ENCODE results near the gene PTGR2.
"Not testable (repeated sequence)": the region's sequence is repeated elsewhere in the genome, so short reads cannot be mapped to it uniquely, and the experiment has no call there.

Gene PTGR2

DNA sequence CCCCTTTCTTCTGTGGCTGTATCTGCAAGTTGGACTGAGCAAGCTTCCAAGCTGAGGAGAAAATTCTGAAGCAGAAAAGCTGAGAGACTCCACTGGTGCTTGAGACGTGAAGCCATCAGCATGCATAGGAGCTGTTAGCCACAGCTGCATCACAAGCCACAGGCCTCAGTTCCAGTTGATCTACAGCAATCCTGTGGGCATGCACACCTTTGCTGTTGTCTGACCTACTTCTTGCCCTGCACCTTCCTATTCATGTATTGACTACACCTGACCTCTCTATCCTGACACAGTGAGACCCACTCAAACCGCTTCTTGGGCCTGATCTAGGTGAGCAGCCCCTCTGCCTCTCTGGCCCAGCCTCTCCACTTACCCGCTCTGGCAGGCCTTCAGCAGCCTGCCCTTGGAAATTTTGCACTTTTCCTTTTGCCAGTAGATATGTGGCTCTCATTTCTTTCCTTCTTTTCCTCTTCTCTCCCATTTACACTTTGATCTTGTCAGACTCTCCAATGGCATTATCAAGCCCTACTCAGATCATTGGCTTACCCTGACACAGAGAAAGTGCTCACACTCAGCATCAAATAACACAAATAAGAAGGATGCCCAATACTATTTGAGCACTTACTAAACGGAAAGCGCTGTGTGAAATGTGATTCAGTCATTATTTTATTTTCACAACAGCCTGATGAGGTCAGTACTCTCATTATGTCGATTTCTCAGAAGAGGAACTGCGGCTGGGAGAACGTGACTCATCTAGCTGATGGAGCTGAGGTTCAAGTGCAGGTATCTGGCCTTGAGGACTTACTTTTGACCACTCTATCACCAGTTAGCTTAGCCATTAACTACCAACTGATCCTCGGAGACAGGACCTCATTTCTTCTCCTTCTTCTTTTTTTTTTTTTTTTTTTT is 21.9 kb upstream of the PTGR2 start:
- peak; percentile 96 for FAIRE-seq

GRCh38 chr14:73833034-73833433 is 18.6 kb upstream of the PTGR2 start:
- FAIRE-seq (peak; percentile 96), DNase-seq (ENCODE audit: low spot score) (peak; percentile 90)

More for the DNA sequence above, 21.9 kb upstream of the PTGR2 start:
- DNase-seq (ENCODE audit: low spot score): peak; percentile 96

- peak; percentile 78 for DNase-seq (ENCODE audit: low spot score)
- no peak for FAIRE-seq
These were observed 17.9 kb upstream of the PTGR2 start for GRCh38 chr14:73833530-73834260.

- DNase-seq (ENCODE audit: low spot score): no peak
- FAIRE-seq: no peak
These were observed 17.4 kb upstream of the PTGR2 start for GRCh38 chr14:73834261-73834625.

DNA sequence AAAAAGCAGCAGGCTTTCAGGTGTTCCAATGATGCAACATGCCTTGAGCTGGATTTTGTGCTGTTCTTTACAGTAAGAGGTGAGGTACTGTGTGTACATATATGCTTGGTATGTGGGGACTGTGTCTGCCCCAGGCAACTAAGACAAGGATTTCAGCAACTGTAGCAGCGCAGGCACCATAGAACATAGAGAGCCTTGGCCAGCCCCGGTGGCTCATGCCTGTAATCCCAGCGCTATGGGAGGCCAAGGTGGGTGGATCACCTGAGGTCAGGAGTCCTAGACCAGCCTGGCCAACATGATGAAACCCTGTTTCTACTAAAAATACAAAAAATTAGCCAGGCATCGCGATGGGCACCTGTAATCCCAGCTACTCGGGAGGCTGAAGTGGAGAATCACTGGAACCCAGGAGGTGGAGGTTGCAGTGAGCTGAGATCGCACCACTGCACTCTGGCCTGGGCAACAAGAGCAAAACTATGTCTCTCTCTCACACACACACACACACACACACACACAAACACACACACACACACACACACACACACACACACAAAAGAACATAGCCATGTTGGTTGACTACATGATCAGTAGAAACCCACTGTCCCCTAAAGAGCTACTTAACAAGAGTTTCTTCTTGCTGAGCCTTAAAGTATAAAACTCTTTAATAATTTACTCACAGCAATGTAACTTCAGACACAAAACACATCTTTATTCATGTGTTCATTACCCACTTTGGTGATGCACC is 13.2 kb upstream of the PTGR2 start:
- not testable (repeated sequence) for DNase-seq (ENCODE audit: low spot score); FAIRE-seq

DNA sequence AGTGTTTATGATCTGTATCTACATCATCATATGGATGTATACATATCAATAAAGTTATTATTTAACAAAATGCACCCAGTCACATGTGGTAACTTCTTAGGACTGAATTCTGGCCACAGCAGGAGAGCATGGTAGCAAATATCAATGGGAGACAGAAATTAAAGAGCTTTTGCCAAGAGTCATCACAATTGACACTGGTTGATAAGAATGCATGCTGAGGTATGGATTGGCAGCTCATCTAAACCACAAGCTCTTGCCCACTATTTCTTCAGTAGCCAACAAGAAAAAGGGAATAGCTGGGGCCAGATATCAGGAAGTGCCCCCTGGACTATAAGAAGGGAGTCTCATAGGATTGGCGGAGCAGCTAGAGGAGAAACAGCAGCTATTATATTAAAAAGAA is 9.4 kb upstream of the PTGR2 start:
- FAIRE-seq: no peak

DNA sequence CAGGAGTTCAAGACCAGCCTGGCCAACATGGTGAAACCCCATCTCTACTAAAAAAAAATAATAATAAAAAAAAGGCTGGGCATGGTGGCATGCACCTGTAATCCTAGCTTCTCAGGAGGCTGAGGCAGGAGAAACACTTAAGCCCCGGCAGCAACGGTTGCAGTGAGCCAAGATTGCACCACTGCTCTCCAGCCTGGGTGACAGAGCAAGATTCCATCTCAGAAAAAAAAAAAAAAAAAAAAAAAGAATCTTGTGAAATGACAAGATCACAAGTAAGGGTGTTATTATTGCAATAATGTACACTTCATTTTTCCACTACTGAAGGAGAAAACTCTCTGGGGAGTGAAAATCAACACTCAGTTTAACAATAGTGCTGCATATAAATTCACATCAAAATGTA is 8.8 kb upstream of the PTGR2 start:
- no peak for FAIRE-seq
- no peak for DNase-seq (ENCODE audit: low spot score)

More for the DNA sequence above, 9.4 kb upstream of the PTGR2 start:
- DNase-seq (ENCODE audit: low spot score): peak; percentile 30

GRCh38 chr14:73843296-73843695 is 8.3 kb upstream of the PTGR2 start:
- DNase-seq (ENCODE audit: low spot score) (no peak), FAIRE-seq (no peak)

DNA sequence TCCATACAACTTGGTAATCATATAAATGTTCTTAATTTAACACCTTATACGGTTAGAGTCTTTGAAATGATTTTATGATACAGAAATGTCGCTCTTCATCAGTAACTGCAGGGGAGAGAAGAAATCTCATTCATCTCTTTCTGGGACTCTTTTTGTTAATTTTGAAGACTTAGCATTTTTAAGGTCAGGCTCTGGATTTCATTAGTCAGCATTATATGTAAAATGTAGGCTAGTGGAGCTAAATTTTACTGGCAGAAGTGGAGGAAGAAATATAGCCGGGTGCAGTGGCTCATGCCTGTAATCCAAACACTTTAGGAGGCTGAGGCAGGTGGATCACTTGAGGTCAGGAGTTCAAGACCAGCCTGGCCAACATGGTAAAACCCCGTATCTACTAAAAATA is 4.7 kb upstream of the PTGR2 start:
- DNase-seq (ENCODE audit: low spot score) (no peak), FAIRE-seq (no peak)

GRCh38 chr14:73851000-73851399 is 631 bp upstream of the PTGR2 start:
- FAIRE-seq (peak; percentile 73), DNase-seq (ENCODE audit: low spot score) (peak; percentile 61)

DNA sequence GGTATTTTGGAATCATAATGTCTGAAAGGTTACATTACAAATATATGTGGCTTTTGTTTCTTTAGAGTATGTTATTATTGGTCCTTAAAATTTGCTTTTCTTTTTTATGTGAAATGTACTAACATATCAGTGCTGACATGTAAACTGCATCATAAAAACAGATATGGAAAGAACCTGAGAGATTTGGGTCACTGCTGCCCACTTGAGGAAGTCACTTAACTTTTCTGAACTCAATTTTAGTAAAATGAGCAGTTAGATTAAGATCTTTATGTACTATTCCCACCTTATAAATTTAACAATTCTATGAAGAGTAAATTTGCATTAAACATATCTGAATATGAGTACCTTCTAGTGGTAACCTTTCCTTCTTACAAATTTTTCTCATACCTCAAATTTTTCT is 7.5 kb downstream of the PTGR2 start:
- no peak for FAIRE-seq
- DNase-seq (ENCODE audit: low spot score): no peak

DNA sequence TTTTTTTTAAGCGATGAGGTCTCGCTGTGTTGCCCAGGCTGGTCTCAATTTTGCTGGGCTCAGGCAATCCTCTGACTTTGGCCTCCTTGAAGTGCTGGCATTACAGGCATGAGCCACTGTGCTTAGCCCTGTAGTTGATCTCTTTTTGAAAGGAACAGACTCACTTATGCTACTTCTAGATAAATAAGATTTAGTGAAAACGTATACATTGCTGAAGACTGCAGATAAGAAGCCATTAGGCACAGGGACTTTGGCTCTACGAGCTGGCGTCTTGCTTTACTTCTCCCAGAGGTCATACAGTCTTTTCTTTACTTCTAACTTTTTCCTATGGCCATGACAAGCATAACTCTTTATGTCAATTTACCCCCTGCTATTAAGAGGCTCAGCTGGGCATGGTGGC is 9.4 kb downstream of the PTGR2 start:
- DNase-seq (ENCODE audit: low spot score): no peak
- FAIRE-seq: no peak

GRCh38 chr14:73862480-73862879 is 10.8 kb downstream of the PTGR2 start:
- DNase-seq (ENCODE audit: low spot score) (no peak), FAIRE-seq (no peak)

DNA sequence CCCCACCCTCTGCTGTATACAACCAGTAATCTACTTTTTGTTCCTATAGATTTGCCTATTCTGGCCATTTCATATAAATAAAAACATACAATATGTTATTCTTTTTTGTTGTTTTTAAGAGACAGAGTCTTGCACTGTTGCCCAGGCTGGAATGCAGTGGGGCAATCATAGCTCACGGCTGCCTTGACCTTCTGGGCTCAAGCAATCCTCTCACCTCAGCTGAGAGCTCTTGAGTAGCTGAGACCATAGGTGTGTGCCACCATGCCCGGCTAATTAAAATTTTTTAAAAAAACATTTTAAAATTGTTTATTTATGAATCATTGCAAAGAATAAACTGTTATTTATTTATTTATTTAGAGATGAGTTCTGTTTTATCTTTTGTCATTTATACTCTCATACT is 11.6 kb downstream of the PTGR2 start:
- FAIRE-seq (no peak), DNase-seq (ENCODE audit: low spot score) (no peak)

GRCh38 chr14:73865534-73866113 is 14.0 kb downstream of the PTGR2 start:
- DNase-seq (ENCODE audit: low spot score) (no peak), FAIRE-seq (no peak)

GRCh38 chr14:73869754-73870153 is 18.1 kb downstream of the PTGR2 start:
- DNase-seq (ENCODE audit: low spot score); FAIRE-seq: not testable (repeated sequence)

GRCh38 chr14:73870525-73871235 is 19.0 kb downstream of the PTGR2 start:
- no peak for FAIRE-seq

DNA sequence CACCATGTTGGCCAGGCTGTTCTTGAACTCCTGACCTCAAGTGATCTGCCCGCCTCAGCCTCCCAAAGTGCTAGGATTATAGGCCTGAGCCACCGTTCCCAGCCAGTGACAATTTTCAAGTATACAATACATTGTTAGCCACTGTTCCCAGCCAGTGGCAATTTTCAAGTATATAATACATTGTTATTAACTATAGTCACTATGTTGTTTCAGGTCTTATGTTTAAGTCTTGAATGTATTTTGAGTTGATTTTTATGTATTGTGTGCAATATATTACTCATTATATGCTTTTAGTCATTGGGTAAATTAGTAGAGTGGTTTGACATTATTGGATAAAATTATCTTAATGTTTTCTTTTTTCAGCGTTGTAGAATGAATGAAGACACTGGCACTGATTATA is 22.0 kb downstream of the PTGR2 start:
- no peak for FAIRE-seq
- no peak for DNase-seq (ENCODE audit: low spot score)

More at GRCh38 chr14:73870525-73871235, 19.0 kb downstream of the PTGR2 start:
- no peak for DNase-seq (ENCODE audit: low spot score)

DNA sequence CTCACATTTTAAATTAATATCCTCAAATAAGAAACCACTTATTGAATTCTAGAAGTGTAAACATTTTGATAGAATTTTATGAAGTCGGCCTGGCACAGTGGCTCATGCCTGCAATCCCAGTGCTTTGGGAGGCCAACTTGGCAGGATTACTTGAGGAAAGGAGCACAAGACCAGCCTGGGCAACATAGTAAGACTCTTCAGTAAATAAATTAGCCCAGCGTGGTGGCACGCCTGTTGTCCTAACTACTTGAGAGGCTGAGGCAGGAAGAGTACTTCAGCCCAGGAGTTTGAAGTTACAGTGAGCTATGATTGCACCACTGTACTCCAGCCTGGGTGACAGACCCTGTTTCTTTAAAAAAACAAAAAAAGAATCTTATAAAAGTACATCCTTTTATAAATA is 26.2 kb downstream of the PTGR2 start:
- FAIRE-seq (no peak), DNase-seq (ENCODE audit: low spot score) (no peak)

DNA sequence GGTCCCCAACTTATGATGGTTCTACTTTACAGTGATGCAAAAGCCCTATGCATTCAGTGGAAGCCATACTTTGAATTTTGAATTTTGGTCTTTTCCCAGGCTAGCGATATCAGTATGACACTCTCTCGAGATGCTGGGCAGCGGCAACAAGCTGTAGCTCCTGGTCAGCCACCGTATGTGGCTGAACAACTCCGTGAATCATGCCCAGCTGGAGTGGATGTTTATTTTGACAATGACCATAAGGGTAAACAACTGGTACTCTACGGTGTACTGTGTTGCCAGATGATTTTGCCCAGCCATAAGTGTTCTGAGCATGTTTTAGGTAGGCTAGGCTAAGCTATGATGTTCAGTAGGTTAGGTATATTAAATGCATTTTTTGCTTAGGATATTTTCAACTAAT is 26.8 kb downstream of the PTGR2 start:
- FAIRE-seq (no peak), DNase-seq (ENCODE audit: low spot score) (no peak)

DNA sequence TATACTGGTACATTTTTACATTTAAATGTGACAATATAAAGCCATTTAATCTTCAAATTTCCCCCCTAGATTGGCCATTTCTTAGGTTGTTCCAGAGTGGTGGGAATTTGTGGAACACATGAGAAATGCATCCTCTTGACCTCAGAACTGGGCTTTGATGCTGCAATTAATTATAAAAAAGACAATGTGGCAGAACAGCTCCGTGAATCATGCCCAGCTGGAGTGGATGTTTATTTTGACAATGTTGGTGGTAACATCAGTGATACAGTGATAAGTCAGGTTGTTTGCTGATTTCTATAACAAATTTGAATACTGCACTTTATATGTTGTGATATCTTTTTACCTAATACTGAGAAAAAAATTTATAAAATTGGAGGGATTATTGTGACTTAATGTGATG is 27.4 kb downstream of the PTGR2 start:
- DNase-seq (ENCODE audit: low spot score) (no peak), FAIRE-seq (no peak)
